ENCODE data around the gene PLCB2.

The PLCB2 gene

GRCh38 chr15:40238532-40239403 lies 69.0 kb downstream of the PLCB2 start, which contains the start of gene PAK6 (continued):
- TF ChIP-seq ZNF157 (tag by site-specific recombination; IDR thresholded peaks at IDR 0.05) (no peak), ZNF530 (tag by site-specific recombination; IDR thresholded peaks at IDR 0.05; ENCODE audit: low read depth) (no peak), ZNF660 (tag by site-specific recombination; IDR thresholded peaks at IDR 0.05) (0 out of 2 replicates have a peak, but pooled peaks have one; percentile 33), ZNF148 (tag by site-specific recombination; IDR thresholded peaks at IDR 0.05; ENCODE audit: borderline replicate concordance) (no peak), ZNF701 (tag by site-specific recombination; IDR thresholded peaks at IDR 0.05) (no peak), ELK4 (IDR thresholded peaks at IDR 0.05; ENCODE audit: borderline replicate concordance, low read depth, low read length) (no peak), INSM2 (tag by site-specific recombination; IDR thresholded peaks at IDR 0.05) (no peak), ZNF350 (tag by site-specific recombination; IDR thresholded peaks at IDR 0.05) (no peak), ZNF76 (tag by site-specific recombination; IDR thresholded peaks at IDR 0.05; ENCODE audit: borderline replicate concordance, low read depth) (no peak), ZNF670 (tag by site-specific recombination; IDR thresholded peaks at IDR 0.05; ENCODE audit: low read depth) (no peak), ZNF311 (tag by site-specific recombination; IDR thresholded peaks at IDR 0.05; ENCODE audit: borderline replicate concordance) (no peak), ZNF391 (tag by site-specific recombination; IDR thresholded peaks at IDR 0.05; ENCODE audit: borderline replicate concordance, low read depth) (no peak), GLIS2 (tag by site-specific recombination; IDR thresholded peaks at IDR 0.05) (0 out of 2 replicates have a peak, but pooled peaks have one; percentile 9), YY1 (tag by site-specific recombination; IDR thresholded peaks at IDR 0.05) (no peak), ZNF580 (tag by site-specific recombination; IDR thresholded peaks at IDR 0.05) (no peak), ZNF155 (tag by site-specific recombination; IDR thresholded peaks at IDR 0.05) (no peak), MYNN (tag by site-specific recombination; IDR thresholded peaks at IDR 0.05; ENCODE audit: borderline replicate concordance) (peak; percentile 77), ZSCAN5A (tag by site-specific recombination; IDR thresholded peaks at IDR 0.05) (no peak), ZBTB26 (tag by site-specific recombination; optimal IDR thresholded peaks at IDR 0.05) (peak; percentile 41), ZNF521 (tag by site-specific recombination; IDR thresholded peaks at IDR 0.05) (no peak), ZNF239 (tag by site-specific recombination; IDR thresholded peaks at IDR 0.05) (no peak), ZBTB7A (tag by site-specific recombination; IDR thresholded peaks at IDR 0.05; ENCODE audit: low read depth) (no peak), ZNF792 (tag by site-specific recombination; IDR thresholded peaks at IDR 0.05) (no peak), ZBTB48 (tag by site-specific recombination; IDR thresholded peaks at IDR 0.05) (no peak)
- TF ChIP-seq, protein P1, sequence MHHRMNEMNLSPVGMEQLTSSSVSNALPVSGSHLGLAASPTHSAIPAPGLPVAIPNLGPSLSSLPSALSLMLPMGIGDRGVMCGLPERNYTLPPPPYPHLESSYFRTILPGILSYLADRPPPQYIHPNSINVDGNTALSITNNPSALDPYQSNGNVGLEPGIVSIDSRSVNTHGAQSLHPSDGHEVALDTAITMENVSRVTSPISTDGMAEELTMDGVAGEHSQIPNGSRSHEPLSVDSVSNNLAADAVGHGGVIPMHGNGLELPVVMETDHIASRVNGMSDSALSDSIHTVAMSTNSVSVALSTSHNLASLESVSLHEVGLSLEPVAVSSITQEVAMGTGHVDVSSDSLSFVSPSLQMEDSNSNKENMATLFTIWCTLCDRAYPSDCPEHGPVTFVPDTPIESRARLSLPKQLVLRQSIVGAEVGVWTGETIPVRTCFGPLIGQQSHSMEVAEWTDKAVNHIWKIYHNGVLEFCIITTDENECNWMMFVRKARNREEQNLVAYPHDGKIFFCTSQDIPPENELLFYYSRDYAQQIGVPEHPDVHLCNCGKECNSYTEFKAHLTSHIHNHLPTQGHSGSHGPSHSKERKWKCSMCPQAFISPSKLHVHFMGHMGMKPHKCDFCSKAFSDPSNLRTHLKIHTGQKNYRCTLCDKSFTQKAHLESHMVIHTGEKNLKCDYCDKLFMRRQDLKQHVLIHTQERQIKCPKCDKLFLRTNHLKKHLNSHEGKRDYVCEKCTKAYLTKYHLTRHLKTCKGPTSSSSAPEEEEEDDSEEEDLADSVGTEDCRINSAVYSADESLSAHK (tag by site-specific recombination; IDR thresholded peaks at IDR 0.05): no peak
